GM18867 (cell line): ENCODE measurements around the gene SMOC1.

ENCODE experiments used
- ATAC-seq: cut with Tn5 transposase; IDR thresholded peaks from one replicate; pipeline ENCODE4 v1.9.1; 2021; ENCODE audit warnings: mild to moderate bottlenecking, moderate library complexity; ENCODE audit not compliant: unreplicated experiment

The SMOC1 gene

GRCh38 chr14:69879175-69880043 is at the start of gene SMOC1:
Gene SMOC1, plus strand, starts transcription at chr14:69879416. Its CDS starts 263 bp downstream, at chr14:69879679.
- no peak for ATAC-seq

GRCh38 chr14:69838881-69839416 is 40.3 kb upstream of the SMOC1 start:
- ATAC-seq: no peak

GRCh38 chr14:69839661-69840060 is 39.6 kb upstream of the SMOC1 start:
- ATAC-seq: no peak

GRCh38 chr14:69841656-69842055 is 37.6 kb upstream of the SMOC1 start:
- no peak for ATAC-seq

- no peak for ATAC-seq
Measured at GRCh38 chr14:69842686-69843420, 36.4 kb upstream of the SMOC1 start.

- ATAC-seq: no peak
Measured at GRCh38 chr14:69844171-69844570, 35.0 kb upstream of the SMOC1 start.

GRCh38 chr14:69845050-69845581 is 34.1 kb upstream of the SMOC1 start:
- no peak for ATAC-seq

- no peak for ATAC-seq
Measured at GRCh38 chr14:69845787-69846186, 33.4 kb upstream of the SMOC1 start.

GRCh38 chr14:69848156-69848555 is 31.1 kb upstream of the SMOC1 start:
- ATAC-seq: no peak

GRCh38 chr14:69848903-69849391 is 30.3 kb upstream of the SMOC1 start:
- no peak for ATAC-seq

GRCh38 chr14:69850086-69850735 is 29.0 kb upstream of the SMOC1 start:
- ATAC-seq: no peak

- no peak for ATAC-seq
Measured at GRCh38 chr14:69850736-69851112, 28.5 kb upstream of the SMOC1 start.

GRCh38 chr14:69852531-69853321 is 26.5 kb upstream of the SMOC1 start:
- no peak for ATAC-seq

- no peak for ATAC-seq
Measured at GRCh38 chr14:69853774-69854173, 25.4 kb upstream of the SMOC1 start.

- no peak for ATAC-seq
Measured at GRCh38 chr14:69854598-69854997, 24.6 kb upstream of the SMOC1 start.

- ATAC-seq: no peak
Measured at GRCh38 chr14:69855180-69855832, 23.9 kb upstream of the SMOC1 start.

GRCh38 chr14:69858801-69859200 is 20.4 kb upstream of the SMOC1 start:
- no peak for ATAC-seq

- ATAC-seq: no peak
Measured at GRCh38 chr14:69859591-69859990, 19.6 kb upstream of the SMOC1 start.

- no peak for ATAC-seq
Measured at GRCh38 chr14:69860221-69860620, 19.0 kb upstream of the SMOC1 start.
